HepG2 (cell line): ENCODE measurements around the gene MRPL43. TPM values are rescaled to one million over a fixed set of nuclear protein-coding genes. Genes with fewer than 3 reads are reported as not detected.

ENCODE experiments used
- FOXK2 ChIP-seq: fragments of 450-650 bp; IDR thresholded peaks from 2 replicates; pipeline ENCODE4 v1.6.1; 2016
- GPN1 ChIP-seq: sonication (generic); formaldehyde crosslinking; IDR thresholded peaks from 2 replicates; pipeline ENCODE4 v1.5.1; 2020; ENCODE audit warnings: missing genetic modification reagents, borderline replicate concordance
- HOXA7 ChIP-seq: sonication (generic); formaldehyde crosslinking; IDR thresholded peaks from 2 replicates; pipeline ENCODE4 v1.8.1; 2022; ENCODE audit warnings: mild to moderate bottlenecking, missing genetic modification reagents, moderate library complexity
- NCOA5 ChIP-seq: sonication (generic); formaldehyde crosslinking; IDR thresholded peaks from 2 replicates; pipeline ENCODE4 v1.4.0; 2020; ENCODE audit warnings: missing genetic modification reagents
- RFX1 ChIP-seq: fragments of 450-650 bp; IDR thresholded peaks from 2 replicates; pipeline ENCODE4 v1.6.1; 2017
- RFXAP ChIP-seq: sonication (generic); formaldehyde crosslinking; IDR thresholded peaks from 2 replicates; pipeline ENCODE4 v1.4.0; 2020; ENCODE audit warnings: missing genetic modification reagents, borderline replicate concordance
- TEAD2 ChIP-seq: sonication (generic); formaldehyde crosslinking; IDR thresholded peaks from 2 replicates; pipeline ENCODE4 v1.9.0; 2021; ENCODE audit warnings: missing genetic modification reagents
- ZBTB1 ChIP-seq: sonication (generic); formaldehyde crosslinking; IDR thresholded peaks from 2 replicates; pipeline ENCODE4 v1.4.0; 2020; ENCODE audit warnings: missing genetic modification reagents, borderline replicate concordance
- ZNF136 ChIP-seq: sonication (generic); formaldehyde crosslinking; IDR thresholded peaks from 2 replicates; pipeline ENCODE4 v1.8.1; 2022; ENCODE audit warnings: low read depth, mild to moderate bottlenecking, moderate library complexity, missing genetic modification reagents
- ZNF337 ChIP-seq: sonication (generic); formaldehyde crosslinking; IDR thresholded peaks from 2 replicates; pipeline ENCODE4 v1.5.1; 2020; ENCODE audit warnings: missing genetic modification reagents, low read depth, mild to moderate bottlenecking, borderline replicate concordance
- ZNF563 ChIP-seq: sonication (generic); formaldehyde crosslinking; IDR thresholded peaks from 2 replicates; pipeline ENCODE4 v1.8.0; 2022; ENCODE audit warnings: mild to moderate bottlenecking, moderate library complexity, missing genetic modification reagents
- ZNF850 ChIP-seq: sonication (generic); formaldehyde crosslinking; conservative IDR thresholded peaks from 2 replicates; pipeline ENCODE4 v1.9.0; 2021; ENCODE audit warnings: mild to moderate bottlenecking, missing genetic modification reagents
- polyA plus RNA-seq, 8 experiments: library from polyadenylated mRNA; depleted of rRNA in 3 of 8; stranded (reverse) in 7 of 8; unstranded in 1 of 8; fragments of >200 nt; fragmentation: Illumina TruSeq in 4 of 8; extraction: Trizol in 4 of 8; gene quantifications; 2 replicates each; pipeline versions ENCODE4 v1.2.1 to v1.2.3, GENCODE V29; 2011 to 2016; ENCODE audit warnings: low read depth in 4 of 8, missing spikeins in 1 of 8, mixed read lengths in 1 of 8; ENCODE audit not compliant: insufficient read depth in 1 of 8
- total RNA-seq, 5 experiments: library from RNA; depleted of rRNA; stranded (reverse); fragments of >200 nt; fragmentation: Illumina TruSeq; extraction: Trizol; gene quantifications; 2 replicates each; pipeline ENCODE4 v1.2.3, GENCODE V29; 2016; ENCODE audit warnings: low read depth in 1 of 5
- TF ChIP-seq, protein P1 (sequence below): sonication (generic); formaldehyde crosslinking; IDR thresholded peaks from 2 replicates; pipeline ENCODE4 v1.4.0; 2020; ENCODE audit warnings: missing genetic modification reagents
- TF ChIP-seq, protein P2 (sequence below): sonication (generic); formaldehyde crosslinking; IDR thresholded peaks from 2 replicates; pipeline ENCODE4 v1.5.0; 2020; ENCODE audit warnings: mild to moderate bottlenecking, missing genetic modification reagents, borderline replicate concordance

MRPL43 gene
- total and polyA plus RNA-seq, 2 of the 13 experiments (the other 11 are each of a cell fraction or from before 2014, with no cell fraction given) = 71.0 to 73.7 TPM

DNA sequence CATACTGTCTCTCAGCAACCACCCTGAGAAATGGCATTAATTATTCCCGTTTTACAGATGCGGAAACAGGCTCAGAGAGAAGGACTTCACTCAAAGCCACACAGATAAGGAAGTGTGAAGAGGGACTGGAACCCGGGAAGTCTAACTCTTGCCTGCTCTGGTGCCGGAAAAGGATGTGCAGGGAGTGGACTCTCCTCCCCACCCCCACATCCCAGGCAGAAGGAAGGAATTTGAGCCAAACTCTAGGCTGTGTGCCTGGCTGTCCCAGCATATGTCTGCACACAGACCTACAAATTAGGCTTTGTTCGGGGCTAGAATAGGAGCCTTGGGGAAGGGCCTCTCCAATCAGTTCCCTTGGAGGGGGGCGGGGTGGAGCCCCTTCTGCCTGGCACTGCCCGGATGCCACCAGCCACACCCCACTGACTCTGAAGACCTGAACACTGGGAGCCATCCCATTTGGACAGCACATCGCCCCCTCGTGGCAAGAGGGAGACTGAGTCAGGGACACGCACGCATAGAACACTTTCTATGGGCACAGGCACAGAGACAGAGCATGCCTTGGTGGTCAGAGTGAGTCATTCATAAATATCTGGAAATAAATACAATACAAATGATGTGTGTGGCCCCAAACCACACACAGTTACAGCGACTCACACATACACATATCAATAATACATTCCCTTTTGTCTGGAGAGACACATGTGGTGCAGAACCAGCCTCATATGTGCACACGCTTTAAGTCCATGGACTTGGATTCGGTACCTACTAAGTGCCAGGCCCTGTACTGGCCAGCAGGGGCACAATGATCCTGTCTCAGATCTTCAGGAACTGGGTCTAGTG, 25.4 kb upstream of the MRPL43 start (continued):
- TF ChIP-seq ZBTB1 (CRISPR knock-in tag) (no peak), NCOA5 (CRISPR knock-in tag) (no peak), HOXA7 (CRISPR knock-in tag) (no peak), GPN1 (CRISPR knock-in tag) (no peak), TEAD2 (CRISPR knock-in tag) (no peak), ZNF563 (CRISPR knock-in tag) (0 out of 2 replicates have a peak, but pooled peaks have one; percentile 51), FOXK2 (no peak), ZNF337 (CRISPR knock-in tag) (no peak), RFX1 (no peak), RFXAP (no peak), ZNF136 (CRISPR knock-in tag) (peak; percentile 64; the same call in 1 of the 2 replicates), ZNF850 (no peak)
- TF ChIP-seq, protein P1, sequence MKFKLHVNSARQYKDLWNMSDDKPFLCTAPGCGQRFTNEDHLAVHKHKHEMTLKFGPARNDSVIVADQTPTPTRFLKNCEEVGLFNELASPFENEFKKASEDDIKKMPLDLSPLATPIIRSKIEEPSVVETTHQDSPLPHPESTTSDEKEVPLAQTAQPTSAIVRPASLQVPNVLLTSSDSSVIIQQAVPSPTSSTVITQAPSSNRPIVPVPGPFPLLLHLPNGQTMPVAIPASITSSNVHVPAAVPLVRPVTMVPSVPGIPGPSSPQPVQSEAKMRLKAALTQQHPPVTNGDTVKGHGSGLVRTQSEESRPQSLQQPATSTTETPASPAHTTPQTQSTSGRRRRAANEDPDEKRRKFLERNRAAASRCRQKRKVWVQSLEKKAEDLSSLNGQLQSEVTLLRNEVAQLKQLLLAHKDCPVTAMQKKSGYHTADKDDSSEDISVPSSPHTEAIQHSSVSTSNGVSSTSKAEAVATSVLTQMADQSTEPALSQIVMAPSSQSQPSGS = no peak
- TF ChIP-seq, protein P2, sequence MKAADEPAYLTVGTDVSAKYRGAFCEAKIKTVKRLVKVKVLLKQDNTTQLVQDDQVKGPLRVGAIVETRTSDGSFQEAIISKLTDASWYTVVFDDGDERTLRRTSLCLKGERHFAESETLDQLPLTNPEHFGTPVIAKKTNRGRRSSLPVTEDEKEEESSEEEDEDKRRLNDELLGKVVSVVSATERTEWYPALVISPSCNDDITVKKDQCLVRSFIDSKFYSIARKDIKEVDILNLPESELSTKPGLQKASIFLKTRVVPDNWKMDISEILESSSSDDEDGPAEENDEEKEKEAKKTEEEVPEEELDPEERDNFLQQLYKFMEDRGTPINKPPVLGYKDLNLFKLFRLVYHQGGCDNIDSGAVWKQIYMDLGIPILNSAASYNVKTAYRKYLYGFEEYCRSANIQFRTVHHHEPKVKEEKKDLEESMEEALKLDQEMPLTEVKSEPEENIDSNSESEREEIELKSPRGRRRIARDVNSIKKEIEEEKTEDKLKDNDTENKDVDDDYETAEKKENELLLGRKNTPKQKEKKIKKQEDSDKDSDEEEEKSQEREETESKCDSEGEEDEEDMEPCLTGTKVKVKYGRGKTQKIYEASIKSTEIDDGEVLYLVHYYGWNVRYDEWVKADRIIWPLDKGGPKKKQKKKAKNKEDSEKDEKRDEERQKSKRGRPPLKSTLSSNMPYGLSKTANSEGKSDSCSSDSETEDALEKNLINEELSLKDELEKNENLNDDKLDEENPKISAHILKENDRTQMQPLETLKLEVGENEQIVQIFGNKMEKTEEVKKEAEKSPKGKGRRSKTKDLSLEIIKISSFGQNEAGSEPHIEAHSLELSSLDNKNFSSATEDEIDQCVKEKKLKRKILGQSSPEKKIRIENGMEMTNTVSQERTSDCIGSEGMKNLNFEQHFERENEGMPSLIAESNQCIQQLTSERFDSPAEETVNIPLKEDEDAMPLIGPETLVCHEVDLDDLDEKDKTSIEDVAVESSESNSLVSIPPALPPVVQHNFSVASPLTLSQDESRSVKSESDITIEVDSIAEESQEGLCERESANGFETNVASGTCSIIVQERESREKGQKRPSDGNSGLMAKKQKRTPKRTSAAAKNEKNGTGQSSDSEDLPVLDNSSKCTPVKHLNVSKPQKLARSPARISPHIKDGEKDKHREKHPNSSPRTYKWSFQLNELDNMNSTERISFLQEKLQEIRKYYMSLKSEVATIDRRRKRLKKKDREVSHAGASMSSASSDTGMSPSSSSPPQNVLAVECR (CRISPR knock-in tag) = no peak
